GM19239 (cell line): ENCODE results near the gene ARL6IP4.

Experiments used
- DNase-seq: peaks from one replicate; pipeline ENCODE4 v3.0.0; 2011; ENCODE audit warnings: low spot score; ENCODE audit not compliant: insufficient read length
- FAIRE-seq: peaks from 2 replicates; lab custom pipeline; 2011; peaks lifted over from hg19 to GRCh38; lab: Jason Lieb, UNC

ARL6IP4 gene

DNA sequence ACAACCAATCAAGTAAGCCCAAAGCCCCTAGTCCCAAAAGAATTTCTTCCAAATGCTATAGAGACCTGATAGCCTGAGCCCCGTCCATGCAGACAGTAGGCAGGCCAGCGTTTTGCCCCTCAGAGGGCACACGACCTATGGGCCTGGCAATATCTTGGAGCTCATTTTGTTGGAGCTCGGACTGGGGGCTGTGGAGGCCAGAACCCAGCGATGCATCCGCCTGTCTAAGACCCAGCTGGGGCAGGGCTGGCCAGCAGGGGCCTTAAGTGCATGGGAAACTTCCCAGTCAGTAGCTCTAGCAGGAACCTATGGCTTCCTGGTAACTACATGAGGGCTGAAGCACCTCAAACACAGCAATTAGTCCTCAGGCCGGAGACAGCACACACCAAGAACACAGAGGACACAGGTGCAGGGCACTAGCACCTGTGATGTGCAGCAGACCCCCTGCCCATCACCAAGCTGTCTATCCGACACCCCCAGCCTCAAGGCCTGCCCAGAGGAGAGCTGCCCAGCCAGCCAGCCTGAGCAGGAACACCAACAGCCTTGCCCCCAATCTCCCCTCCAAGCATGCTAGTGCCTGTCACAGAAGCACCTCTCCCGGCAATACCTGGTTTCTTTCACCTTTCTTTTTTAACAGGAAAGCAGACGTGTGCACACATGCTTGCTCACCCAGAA is 50.8 kb downstream of the ARL6IP4 start:
- DNase-seq = no peak
- FAIRE-seq = no peak
